Measurements from ENCODE around the gene GYPC.

GYPC gene

DNA sequence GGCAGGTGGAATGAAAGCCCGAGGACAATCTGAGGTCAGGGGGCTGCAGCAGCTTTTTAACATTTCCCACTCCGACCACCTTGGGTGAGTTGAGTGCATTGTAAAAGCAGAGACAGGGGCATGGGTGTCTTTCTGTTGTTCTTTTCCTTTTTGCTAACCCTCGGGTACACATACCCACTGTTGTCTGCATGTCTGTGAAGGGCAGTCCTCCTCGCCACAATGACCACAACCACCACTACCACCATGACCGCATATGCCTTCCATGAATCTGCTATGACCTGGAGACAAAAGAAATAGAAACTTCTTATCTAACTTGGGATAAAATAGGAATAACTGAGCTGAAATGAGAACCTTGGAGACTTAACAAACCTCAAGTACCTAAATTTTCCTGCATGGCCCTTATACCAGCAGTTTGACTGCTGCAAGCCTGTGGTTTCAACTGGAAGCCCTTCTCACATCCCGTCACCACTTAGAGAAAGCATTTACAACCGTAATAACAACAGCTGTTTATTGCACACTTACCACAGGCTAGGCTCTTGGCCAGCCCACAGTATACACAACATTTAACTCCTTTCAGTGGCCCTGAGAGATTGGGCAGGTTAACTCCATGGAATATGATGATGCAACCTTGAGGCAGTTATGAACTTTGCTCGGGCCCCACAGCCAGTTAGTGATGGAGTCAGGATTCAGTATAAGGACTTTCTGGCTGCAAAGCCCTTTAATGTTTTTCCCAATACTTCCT lies 80.3 kb downstream of the GYPC start:
- DNase-seq, result no peak

DNA sequence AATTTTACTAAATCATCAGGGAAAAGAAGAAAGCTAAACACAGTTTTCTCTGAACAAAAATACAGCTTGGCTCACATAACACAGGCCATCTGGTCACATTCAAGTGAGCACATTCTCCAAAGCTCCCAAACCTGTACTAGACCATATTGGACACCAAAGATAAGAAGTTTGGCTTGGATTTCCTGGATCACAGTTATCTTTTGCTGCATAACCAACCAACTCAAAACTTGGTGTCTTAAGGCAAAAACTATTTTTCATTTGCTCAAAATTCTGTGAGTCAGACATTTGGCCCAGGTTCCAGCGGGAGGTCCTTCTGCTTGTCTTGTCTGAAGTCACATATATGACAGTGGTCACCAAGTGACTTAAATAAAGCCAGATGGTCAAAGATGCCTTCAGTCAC lies 83.2 kb downstream of the GYPC start:
- DNase-seq, result no peak

DNA sequence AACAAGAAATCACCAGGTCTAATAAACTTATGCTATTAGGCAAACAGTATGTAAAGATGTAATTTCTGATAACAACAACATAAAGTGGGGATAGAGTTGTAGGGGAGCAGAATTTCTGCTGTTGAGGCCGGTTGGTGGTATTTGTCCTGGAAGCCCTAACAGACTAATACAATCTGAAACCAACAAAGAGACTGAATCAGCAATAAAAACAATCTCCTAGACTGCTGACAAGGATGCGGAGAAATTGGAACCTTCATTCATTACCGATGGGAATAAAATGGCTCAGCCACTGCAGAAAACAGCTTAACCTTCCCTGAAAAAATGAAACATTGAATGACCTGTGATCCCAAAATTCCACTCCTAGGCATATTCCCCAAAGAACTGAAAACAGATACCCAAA lies 88.7 kb downstream of the GYPC start:
- no peak for DNase-seq
